Measurements from ENCODE around the gene RAB15. TPM values are rescaled to one million over a fixed set of nuclear protein-coding genes. Genes with fewer than 3 reads are reported as not detected.
A peak's percentile ranks its signal among the peaks of the same experiment; 100 is the strongest.

RAB15 gene
- polyA plus RNA-seq, 3 donors: 0.09 to 0.14 (median 0.09) TPM

GRCh38 chr14:65010211-65010931 lies 38.2 kb upstream of the RAB15 start:
- H4K20me1 ChIP-seq (ENCODE audit: insufficient read depth, low read length): no peaks in the 10 kb centered on the region
- no peaks in the 10 kb centered on the region for H3K9me3 Mint-ChIP-seq
- peaks cover 31 to 96% of the 10 kb centered on the region in 2 donors for H3K36me3 ChIP-seq (replicated peaks in 1 of 2; ENCODE audit: control insufficient read depth in 1 of 2, insufficient read depth in 2 of 2, low read length in 2 of 2)
- TF ChIP-seq CTCF (IDR thresholded peaks at IDR 0.05): no peak
- H3K9me3 ChIP-seq (replicated peaks in 1 of 2; ENCODE audit: control insufficient read depth in 1 of 2, insufficient read depth in 1 of 2, low read length in 2 of 2): no peaks in the 10 kb centered on the region
- WGBS (ENCODE audit: insufficient coverage): 98% methylated on average over 4 of the region's 5 CpGs
- H3K79me2 ChIP-seq (ENCODE audit: insufficient read depth, low read length): peaks cover 5% of the 10 kb centered on the region
- H3K4me1 Mint-ChIP-seq: peaks cover 11% of the 10 kb centered on the region
- peaks cover 73 to 87% of the 10 kb centered on the region in 2 donors for H3K36me3 Mint-ChIP-seq
- no peak overlapping the region for H3K4me3 ChIP-seq (replicated peaks in 1 of 3; ENCODE audit: low read depth in 2 of 3, low read length in 3 of 3)
- H3K4me3 Mint-ChIP-seq: no peak overlapping the region
- no peak overlapping the region for H2AFZ ChIP-seq (ENCODE audit: insufficient read depth, low read depth, low read length, poor library complexity, severe bottlenecking)
- H3K27me3 ChIP-seq (ENCODE audit: control insufficient read depth in 2 of 2, insufficient read depth in 2 of 2, low read length in 2 of 2): no peaks in the 10 kb centered on the region
- H3K27ac ChIP-seq (ENCODE audit: low read depth in 1 of 2, low read length in 2 of 2): no peak overlapping the region
- H3K9ac ChIP-seq (ENCODE audit: insufficient read depth, low read length, poor library complexity, severe bottlenecking): no peak overlapping the region
- H3K27ac Mint-ChIP-seq: peak overlapping the region in 2 of 7 donors; percentile 7 to 21
- peaks cover 12 to 14% of the 10 kb centered on the region in 2 donors for H3K4me1 ChIP-seq (ENCODE audit: control insufficient read depth in 1 of 2, insufficient read depth in 2 of 2, low read length in 2 of 2)
- peaks cover 0 to 1% (median 0%) of the 10 kb centered on the region in 3 donors for H3K27me3 Mint-ChIP-seq (ENCODE audit: low read depth in 3 of 3)
- no peak overlapping the region for H3K4me2 ChIP-seq (replicated peaks; ENCODE audit: extremely low read depth, low read length, poor library complexity, severe bottlenecking)
- intact Hi-C loops (cut with micrococcal nuclease): no loop called here
- no peak for DNase-seq

GRCh38 chr14:65007202-65007601 lies 35.1 kb upstream of the RAB15 start:
- intact Hi-C loops (cut with micrococcal nuclease): no loop called here
- Histone ChIP-seq H3K79me2 (ENCODE audit: insufficient read depth, low read length) (peaks cover 23% of the 10 kb centered on the region), H3K9me3 (replicated peaks in 1 of 2; ENCODE audit: control insufficient read depth in 1 of 2, insufficient read depth in 1 of 2, low read length in 2 of 2) (no peaks in the 10 kb centered on the region), H2AFZ (ENCODE audit: insufficient read depth, low read depth, low read length, poor library complexity, severe bottlenecking) (no peak overlapping the region), H3K4me1 (ENCODE audit: control insufficient read depth in 1 of 2, insufficient read depth in 2 of 2, low read length in 2 of 2) (peaks cover 6 to 7% of the 10 kb centered on the region in 2 donors), H3K27me3 (ENCODE audit: control insufficient read depth in 2 of 2, insufficient read depth in 2 of 2, low read length in 2 of 2) (no peaks in the 10 kb centered on the region), H3K36me3 (replicated peaks in 1 of 2; ENCODE audit: control insufficient read depth in 1 of 2, insufficient read depth in 2 of 2, low read length in 2 of 2) (peaks cover 27 to 80% of the 10 kb centered on the region in 2 donors), H4K20me1 (ENCODE audit: insufficient read depth, low read length) (no peaks in the 10 kb centered on the region), H3K9ac (ENCODE audit: insufficient read depth, low read length, poor library complexity, severe bottlenecking) (no peak overlapping the region), H3K27ac (ENCODE audit: low read depth in 1 of 2, low read length in 2 of 2) (peak overlapping the region in 1 of 2 donors; percentile 8), H3K4me3 (replicated peaks in 1 of 3; ENCODE audit: low read depth in 2 of 3, low read length in 3 of 3) (no peak overlapping the region), H3K4me2 (replicated peaks; ENCODE audit: extremely low read depth, low read length, poor library complexity, severe bottlenecking) (no peak overlapping the region)
- Mint-ChIP-seq H3K27ac (no peak overlapping the region), H3K9me3 (no peaks in the 10 kb centered on the region), H3K27me3 (ENCODE audit: low read depth in 3 of 3) (no peaks in the 10 kb centered on the region), H3K4me1 (peaks cover 14% of the 10 kb centered on the region), H3K4me3 (no peak overlapping the region), H3K36me3 (peaks cover 63 to 71% of the 10 kb centered on the region in 2 donors)
- DNase-seq: no peak
- no peak for TF ChIP-seq CTCF (IDR thresholded peaks at IDR 0.05)
- 100% methylated on average over 1 of the region's 1 CpG for WGBS (ENCODE audit: insufficient coverage)
